Measurements from ENCODE around the gene SVBP.
"Not testable (repeated sequence)": the region's sequence is repeated elsewhere in the genome, so short reads cannot be mapped to it uniquely, and the experiment has no call there.

SVBP gene

GRCh38 chr1:42841010-42841409, 23.8 kb upstream of the SVBP start:
- DNase-seq, result no peak

DNA sequence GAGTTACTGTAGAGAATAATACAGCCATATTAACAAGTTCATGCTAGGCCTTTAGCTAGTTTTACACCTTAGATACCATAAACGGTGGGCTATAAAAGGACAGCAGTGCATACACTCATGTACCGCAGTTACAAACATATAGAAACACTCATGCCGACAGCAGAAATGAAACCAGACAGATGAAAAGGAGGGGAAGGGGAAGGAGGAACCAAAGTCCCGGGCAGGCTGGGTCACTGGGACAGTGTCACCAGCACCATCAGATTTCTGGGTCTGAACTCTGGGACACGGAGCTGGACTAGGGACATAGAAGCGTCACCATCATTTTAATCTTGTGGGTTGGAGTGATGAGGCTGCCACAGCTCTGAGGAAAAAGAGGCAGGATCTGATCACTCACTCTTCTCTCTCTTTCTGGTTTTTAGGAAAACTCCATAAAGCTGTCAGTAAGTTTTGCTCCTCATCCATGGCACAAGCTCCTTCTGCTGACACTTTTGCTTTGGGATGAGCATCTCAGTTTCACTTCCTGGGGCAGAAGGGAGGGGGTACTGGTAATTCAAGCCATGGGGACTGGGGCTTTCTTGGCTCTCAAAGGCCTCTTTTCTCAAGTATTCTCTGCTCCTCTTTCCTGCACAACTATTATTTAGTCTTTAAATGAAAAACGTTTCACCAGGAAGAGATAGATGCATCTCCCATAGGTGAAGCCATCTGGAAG, 21.4 kb upstream of the SVBP start:
- DNase-seq, result no peak

DNA sequence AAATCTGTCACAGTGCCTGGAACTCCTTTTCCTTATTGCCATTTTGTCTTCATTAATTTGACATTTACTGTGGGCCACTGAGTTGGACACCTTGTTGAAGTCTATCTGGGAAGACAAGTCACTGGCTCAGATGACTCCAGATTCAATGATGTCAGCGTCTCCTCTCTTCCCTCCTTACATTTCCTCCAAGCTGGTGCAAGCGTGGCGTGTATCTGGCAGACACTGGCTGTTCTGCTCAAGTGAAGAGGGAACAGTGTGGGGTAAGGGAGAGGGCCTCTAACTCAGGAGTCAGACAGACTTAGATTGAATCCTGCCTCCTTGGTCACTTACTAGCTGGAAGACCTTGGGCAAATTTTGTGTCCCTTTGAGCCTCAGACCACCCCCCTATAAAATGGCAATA, 20.5 kb upstream of the SVBP start:
- DNase-seq, result no peak

DNA sequence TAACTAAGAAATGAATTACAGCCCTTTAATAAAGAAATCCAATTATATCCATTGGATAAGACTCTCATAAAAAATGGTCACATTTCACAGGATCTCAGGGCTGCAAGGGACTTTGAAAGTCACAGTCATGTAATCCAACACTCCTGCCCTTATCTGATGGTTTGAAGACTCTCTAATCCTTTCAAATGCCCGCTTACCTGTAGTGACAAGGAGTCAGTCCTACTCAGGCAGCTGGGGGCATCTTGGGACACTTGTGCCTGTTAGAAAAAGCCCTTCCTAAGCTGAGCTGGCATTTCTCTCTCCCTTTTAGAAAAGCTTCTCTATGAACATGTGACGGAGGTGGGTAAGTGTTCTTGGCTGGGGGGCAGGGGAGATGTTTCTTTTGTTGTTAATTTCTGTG, 18.2 kb upstream of the SVBP start:
- no peak for DNase-seq

DNA sequence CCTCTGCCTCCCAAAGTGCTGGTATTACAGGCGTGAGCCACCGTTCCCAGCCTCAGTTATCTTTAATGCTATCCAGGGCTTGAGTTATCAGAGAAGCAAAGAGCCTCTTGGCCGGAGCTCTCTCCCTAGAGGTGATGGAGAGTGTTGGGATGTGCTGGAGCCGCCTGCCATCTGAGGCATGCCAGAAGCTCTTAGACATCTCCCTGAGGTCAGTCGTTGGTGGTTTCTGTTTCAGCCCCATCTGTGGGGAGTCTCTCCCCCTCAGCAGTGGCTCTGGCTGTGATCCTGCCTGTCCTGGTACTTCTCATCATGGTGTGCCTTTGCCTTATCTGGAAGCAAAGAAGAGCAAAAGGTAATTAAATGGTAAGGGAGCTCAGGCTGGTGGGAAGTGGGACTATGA, 17.6 kb upstream of the SVBP start:
- DNase-seq, result no peak

- no peak for DNase-seq
These were observed 16.8 kb upstream of the SVBP start for GRCh38 chr1:42833981-42834380.

DNA sequence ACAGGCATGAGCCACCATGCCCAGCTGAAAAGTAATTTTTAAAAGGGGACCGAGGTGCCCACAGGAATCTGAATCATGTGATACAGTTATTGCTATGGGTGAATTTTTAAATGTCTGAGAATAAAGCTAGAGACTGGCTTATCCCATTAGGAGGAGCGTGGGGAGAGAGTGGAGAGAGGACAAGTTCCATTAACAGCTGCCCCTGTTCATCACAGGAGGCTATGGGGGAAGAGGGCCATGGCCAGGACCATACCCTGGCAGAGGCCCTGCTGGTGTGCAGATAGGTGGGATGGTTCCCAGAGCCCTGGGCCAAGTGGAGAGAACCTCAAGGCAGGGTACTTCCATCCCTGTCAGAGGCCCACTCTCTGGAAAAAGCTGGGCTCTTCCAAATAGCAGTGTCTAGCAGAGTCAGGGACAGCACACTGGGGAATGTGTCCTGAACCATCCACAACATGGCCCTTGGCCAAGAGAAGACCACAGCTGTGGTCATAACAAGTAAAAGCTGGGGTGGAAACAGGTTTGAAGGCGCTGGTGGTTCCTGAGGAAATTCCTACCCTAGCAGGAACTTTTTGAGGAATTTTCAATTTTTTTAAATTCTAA, 15.5 kb upstream of the SVBP start:
- DNase-seq, result no peak

DNA sequence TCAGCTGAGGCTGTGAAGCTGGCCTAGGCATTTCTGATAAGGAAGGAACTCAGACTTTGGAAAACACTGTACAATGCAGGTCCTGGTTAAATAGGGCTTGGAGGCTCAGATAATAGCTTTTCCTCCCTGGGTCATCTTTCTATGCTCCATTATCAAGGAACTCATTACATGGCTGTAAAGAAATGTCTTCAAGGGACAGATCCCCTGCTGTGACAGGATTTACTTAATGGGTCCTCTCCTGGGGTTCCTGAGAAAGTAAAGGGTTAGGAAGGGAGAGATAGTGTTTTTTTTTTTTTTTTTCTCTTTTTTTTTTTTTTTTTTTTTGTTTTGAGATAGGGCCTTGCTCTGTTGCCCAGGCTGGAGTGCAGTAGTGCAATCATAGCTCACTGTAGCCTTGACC, 14.1 kb upstream of the SVBP start:
- no peak for DNase-seq

GRCh38 chr1:42830631-42831030, 13.4 kb upstream of the SVBP start:
- no peak for DNase-seq

DNA sequence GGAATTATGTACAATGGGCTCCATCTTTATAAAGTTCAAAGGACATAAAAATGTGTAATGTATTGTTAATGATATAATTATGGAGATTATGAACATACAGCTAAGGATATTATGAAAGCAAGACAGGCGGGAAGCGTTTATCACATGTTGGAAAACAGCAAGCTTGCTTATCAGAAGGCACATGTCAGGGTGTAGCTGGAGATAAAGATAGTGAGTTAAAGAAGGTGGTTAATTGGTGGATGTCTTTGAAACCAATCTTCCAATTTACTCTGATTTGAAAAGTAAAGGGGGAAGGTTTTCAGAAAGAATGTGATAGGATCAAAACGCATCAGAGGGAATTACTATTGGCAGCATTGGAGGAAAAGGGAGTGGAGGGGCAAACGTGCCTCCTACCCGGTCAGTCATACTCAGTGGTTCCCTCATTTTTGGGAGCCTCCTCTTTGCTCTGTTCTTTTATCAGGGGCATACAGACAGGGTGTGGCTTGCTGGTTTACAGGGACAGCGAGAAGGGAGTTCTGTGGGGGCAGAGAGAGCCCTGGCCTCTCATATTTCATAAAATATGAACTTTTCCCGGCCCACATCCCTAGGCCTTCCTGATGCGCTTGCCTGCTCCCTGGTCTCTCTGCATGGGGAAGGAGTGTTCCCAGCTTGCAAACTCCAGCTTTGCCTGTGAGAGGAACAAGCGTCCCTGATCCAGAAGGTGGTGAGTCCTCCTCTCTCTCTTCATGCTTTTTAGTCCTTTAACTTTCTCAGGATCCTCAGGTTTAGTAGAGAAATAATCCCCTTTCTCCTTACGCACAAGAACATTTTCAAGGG, 8.0 kb upstream of the SVBP start:
- DNase-seq, result no peak

GRCh38 chr1:42824481-42825035, 7.4 kb upstream of the SVBP start:
- no peak for DNase-seq

DNA sequence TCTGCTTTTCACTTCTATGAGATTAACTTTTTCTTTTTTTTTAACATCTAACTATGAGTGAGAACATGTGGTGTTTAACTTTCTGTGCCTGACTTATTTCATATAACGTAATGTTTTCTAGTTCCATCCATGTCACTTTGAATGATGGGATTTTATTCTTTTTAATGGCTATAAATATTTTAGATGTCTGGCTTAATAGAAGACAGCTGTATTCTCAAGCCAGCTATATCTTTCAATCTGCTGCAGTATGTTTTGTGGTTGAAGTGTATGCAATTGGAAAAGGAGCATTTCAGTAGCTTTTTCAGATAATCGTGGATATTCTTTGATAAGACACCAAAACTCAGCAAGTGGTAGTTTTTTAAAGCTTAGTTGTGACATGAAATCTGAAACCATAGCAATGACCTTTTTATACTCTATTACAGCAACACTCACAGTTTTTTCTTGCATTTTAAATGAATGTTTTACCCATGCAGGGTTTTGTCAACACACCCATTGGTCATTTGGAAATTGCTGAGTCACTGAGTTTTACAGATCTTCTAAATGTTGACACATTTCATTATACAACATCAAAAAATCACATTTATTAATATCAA, 5.7 kb upstream of the SVBP start:
- DNase-seq, result no peak

GRCh38 chr1:42821690-42822089, 4.5 kb upstream of the SVBP start:
- DNase-seq, result no peak

DNA sequence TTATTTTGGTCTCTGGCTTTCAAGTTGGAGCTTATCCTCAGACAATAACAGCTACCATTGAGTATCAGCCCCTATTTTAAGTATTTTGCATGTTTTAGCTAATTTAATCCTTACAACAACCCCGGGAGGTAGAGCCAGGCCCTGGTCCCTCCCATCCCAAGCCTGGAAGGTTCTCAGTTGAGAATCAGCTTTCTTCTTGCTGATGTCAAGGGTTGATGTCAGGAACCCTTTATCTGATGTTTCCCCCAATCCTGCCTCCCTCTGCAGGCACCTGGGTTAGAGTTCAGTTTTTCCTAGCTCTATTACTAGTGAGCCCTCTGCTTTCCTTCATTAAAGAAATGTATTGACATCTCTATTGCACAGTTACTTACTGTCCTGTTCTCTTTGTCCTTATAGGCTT, 3.6 kb upstream of the SVBP start:
- no peak for DNase-seq

- DNase-seq, result no peak
These were observed 779 bp upstream of the SVBP start for GRCh38 chr1:42817976-42818375.

DNA sequence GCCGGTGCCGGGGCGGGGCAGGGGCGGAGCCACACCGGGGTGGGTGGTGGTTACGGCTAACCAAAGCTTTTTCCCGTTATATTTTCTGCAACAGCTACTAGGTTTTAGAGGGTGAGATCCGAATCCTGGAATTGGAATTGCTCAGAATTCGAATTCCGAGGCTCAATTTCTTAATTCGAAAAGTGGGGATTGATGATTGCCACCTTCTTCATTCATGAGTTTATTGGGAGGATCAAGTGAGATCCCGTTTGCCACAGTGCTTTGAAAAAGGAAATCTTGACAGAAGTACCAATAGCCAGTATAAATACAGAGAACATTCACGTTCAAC, 207 bp upstream of the SVBP start:
- DNase-seq, result no peak

DNA sequence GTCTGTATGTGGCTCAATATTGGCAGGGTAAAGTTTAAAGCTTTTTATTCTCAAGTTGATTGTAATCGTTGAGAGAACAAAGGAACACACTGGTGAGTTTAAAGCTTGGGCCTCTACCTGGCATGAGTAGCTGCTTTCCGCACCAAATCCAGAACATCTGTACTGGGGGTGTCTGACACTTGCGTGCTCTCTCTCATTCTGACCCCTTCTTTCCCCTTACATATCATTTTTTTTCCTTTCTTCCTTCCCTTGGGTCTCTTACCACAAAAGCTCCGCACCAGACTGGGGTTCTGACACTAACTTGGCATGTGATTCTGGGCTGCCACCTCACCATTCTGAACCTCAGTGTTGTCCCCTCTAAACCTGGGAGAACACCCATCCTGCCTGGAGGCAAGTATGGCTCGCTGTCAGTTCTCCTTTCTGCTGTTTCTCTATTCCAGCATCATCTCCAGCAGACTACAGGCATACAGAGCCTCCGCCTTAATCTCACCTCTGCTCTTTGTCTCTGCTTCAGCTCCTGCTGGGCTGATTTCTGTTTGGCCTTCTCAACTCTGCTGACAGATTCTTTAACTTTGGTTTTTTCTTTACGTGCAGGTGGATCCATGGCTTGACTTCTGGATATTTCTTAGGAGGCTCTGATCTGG, 1.1 kb downstream of the SVBP start:
- DNase-seq, result no peak

- DNase-seq, result not testable (repeated sequence)
These were observed 2.4 kb downstream of the SVBP start for GRCh38 chr1:42814815-42815214.

- DNase-seq, result no peak
These were observed 10.0 kb downstream of the SVBP start for GRCh38 chr1:42807056-42807668.

GRCh38 chr1:42806593-42806992, 10.6 kb downstream of the SVBP start:
- DNase-seq, result no peak

GRCh38 chr1:42806171-42806570, 11.0 kb downstream of the SVBP start:
- no peak for DNase-seq

GRCh38 chr1:42801832-42802473, 15.2 kb downstream of the SVBP start:
- no peak for DNase-seq
